Measurements from ENCODE around the gene SLC25A21.
"Not testable (repeated sequence)": the region's sequence is repeated elsewhere in the genome, so short reads cannot be mapped to it uniquely, and the experiment has no call there.

Gene SLC25A21

DNA sequence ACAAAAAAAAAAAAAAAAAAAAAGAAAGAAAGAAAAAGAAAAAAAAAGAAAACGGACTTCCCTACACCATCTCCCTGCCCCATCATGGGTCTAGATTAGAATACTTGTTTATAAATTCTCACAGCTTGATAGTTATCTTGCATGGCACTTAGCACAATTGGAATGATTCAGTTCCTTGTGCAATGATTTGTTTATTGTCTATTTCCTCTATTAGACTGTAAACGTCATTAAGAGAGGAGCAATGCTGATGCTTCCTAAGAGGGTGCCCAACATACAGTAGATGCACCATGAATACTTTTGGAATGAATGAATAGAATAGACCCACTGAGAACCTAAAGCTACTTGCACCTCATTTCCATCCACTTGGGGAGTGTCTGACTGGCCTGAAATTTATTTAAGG, 469.9 kb downstream of the SLC25A21 start:
- no peak for DNase-seq (ENCODE audit: low read depth)

DNA sequence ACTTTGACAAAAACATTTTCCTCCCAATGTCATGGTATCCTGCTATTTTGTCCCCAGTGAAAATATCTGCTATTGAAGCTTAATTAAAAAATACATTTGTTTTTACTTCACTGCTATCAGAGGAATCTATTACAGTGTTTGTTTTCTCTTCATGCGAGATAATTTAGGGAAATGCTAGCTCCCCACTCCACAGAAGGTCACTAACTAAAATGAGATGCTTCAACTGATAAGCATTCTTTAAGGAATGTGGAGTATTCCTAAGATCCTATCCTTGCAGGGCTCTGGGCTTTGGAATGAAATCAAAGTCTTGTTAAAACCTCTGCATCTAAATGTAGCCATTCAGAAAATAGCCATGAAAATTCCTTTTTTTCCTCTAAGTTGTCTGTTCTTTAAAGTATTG, 471.3 kb downstream of the SLC25A21 start:
- no peak for DNase-seq (ENCODE audit: low read depth)

DNA sequence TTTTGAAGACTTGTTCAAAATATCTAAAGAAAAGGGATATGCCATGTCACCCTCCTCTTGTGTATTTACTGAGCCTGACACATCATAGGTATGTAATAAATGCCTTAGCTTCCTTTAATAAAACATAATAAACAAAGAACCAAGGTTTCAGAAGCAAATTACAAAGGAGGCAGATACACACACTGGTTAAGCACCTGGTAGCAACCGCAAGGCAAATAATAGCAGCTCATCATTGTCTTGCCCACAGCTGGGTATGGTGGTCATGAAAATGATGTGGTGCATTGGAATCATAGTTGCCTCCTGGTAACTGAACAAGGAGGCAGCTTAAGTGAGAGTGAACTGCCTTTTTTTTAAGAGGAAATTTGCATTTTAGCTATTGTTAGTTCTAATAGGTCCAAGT, 471.8 kb downstream of the SLC25A21 start:
- no peak for DNase-seq (ENCODE audit: low read depth)

DNA sequence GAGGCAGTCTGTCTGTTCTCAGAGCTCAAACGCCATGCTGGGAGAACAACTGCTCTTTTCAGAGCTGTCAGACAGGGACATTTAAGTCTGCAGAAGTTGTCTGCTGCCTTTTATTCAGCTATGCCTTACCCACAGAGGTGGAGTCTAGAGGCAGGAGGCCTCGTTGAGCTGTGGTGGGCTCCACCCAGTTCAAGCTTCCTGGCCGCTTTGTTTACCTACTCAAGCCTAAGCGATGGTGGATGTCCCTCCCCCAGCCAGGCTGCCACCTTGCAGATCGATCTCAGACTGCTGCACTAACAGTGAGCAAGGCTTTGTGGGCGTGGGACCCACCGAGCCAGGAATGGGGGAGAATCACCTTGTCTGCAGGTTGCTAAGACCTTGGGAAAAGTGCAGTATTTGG, 473.0 kb downstream of the SLC25A21 start:
- not testable (repeated sequence) for DNase-seq (ENCODE audit: low read depth)

DNA sequence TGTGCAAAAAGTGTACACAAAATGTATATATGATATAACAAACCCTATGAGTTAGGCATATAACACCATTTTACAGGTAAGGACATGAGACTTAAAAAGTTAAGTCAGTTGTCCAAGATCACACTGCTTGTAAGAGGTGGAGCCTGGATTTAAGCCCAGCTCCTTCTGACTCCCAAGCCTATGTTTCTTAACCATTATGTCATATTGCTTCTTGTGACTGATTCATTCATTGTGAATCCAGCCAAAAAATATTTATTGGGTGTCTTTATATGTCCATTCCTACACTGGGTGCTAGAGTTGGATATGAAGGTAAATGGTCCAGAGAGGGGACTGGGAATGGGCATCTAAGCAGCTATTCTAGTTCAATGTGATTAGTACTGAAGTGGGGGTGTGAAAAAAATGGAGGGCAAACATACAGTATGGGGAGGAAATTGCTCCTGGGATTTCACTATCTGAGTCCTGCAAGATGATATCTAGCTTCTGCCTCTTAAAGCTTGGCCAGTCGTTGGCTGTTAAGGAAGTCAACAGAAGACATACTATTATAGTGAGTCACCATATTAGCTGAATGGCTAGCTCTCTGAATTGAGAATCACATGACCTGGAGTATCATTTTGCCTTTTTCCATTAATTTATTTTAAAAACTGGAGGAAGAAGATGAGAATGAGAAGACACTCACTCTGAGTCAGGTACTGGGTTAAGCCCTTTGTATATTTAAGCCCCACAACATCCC, 481.9 kb downstream of the SLC25A21 start:
- DNase-seq (ENCODE audit: low read depth), result no peak

DNA sequence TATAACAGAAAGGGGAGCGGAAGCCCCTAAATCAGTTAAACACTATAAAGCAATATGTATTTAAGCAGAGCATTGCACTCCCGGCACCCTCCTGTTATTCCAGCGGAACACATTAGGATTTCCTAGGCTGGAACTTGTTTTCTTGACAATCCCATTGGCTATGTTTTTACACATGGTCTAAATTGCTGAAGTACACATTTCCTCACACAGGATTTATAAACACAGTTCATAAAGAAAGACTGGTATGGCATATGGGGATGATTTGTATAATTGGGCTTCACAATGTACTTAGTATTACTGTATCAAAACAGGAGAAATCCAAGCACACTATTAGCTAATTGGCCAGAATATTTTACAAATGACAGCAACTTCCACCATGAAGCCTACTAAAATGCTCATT, 487.5 kb downstream of the SLC25A21 start:
- no peak for DNase-seq (ENCODE audit: low read depth)

DNA sequence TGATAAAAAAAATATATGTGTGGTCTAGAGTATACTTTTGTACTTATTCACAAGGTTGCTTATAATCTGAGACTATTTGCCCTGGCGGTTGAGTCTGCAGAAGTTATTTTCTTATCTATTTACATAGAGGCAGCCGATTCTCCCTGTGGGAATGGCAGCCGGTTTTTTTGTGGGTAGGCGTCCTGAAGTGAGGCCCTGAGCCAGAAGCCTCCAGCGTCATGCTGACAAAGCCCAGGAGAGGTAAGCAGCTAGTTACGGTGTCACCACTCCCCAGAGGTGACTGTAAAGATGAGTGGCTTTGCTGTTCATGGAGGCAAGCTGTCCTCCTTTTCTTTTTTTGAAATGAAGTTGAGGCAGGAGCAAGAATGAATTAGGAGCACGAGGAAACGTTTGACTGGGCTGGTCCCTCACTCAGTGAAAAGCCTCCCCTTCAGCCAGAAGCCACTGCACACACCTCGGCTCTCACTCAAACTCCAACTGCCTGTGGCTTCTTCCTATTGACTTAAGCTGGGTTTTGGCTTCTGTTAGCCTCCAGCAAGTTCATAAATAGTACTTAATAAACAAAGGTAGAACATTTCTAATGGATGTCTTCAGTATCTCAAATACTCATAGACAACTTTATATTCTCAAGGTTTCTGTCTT, 489.2 kb downstream of the SLC25A21 start:
- no peak for DNase-seq (ENCODE audit: low read depth)

DNA sequence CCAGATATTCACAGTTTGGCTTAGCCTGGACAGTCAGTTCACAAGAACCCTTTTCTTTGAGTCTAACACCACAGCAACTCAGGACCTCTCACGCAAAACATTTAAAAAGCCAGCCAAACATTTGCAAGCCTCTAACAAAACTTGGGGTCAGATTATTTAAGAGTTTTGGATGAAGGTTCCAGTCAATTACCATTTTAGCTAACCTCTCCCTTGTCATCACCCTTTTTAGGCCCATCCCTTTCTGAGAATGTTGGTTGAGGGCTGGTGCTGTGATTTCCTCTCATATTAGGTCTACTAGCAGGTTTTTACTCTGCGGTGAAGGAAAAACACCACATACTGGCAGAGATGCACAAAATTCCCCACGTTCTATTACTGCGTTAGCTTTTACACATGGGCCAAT, 490.1 kb downstream of the SLC25A21 start:
- no peak for DNase-seq (ENCODE audit: low read depth)

DNA sequence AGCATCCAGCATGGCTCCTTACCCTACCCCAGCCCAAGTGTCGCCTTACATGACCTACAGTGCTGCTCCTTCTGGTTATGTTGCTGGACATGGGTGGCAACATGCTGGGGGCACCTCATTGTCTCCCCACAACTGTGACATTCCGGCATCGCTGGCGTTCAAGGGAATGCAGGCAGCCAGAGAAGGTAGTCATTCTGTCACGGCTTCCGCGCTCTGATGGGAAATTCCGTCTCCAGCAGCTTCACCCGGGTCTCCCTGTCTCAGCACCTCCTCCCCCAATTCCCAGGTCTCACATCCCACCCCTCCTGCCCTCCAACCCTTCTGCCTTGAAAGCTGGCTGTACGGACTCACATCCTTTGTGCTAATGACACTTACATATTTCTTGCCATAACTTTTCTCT, 496.2 kb downstream of the SLC25A21 start:
- DNase-seq (ENCODE audit: low read depth), result no peak

DNA sequence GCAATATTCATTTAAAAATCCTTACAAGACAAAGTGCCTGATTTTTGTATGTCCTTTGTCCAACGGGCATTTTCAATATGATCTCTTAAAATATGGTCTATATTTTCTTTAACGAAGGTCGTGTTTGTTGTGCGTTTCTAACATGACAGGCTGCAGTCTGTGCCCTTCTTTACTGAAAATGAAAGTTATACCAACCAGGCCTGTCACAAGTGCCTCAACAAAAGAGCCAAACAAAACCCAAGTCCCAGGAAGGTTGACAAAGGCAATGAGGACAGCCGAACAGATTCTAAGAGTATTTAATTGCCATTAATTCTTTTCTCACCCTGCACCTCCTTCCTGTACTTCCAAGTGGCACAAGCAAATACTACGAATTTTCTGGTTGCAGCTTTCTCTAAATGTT, 496.8 kb downstream of the SLC25A21 start:
- no peak for DNase-seq (ENCODE audit: low read depth)

DNA sequence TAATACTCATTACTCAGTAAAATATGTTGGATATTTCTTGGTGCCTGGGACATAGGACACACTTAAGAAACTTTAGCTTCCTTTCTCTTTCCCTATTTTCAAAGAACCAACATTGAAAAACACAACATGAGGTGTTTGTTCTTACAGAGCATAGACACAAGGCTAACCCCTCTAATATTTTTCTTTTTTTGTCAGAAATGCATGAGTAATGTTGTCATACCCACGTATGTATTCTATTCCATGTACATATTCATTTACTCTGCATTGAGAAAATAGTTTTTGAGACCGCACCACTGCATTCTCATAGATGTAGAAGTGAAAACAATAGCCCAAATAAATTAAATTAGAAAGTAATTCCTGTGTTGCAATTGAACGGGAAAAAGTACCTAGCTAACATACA, 497.7 kb downstream of the SLC25A21 start:
- no peak for DNase-seq (ENCODE audit: low read depth)

DNA sequence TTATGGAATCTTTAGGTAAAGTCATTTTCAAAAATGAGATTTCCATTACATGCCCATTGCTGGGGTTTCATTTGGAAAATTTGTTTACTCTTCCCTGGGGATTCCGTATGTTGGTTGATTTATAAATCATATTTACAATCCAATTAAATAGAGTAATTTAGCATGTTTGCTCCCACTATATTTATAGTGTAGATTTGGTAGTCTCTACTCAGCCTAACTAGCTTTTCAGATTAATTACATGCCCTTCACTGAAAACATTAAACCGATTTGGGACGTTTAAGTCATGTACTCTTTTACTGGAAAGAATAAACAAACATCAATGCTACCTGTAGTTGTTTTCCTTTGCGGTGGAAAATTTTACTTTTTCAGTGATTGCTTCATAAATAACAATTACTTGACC, 500.3 kb downstream of the SLC25A21 start:
- no peak for DNase-seq (ENCODE audit: low read depth)

DNA sequence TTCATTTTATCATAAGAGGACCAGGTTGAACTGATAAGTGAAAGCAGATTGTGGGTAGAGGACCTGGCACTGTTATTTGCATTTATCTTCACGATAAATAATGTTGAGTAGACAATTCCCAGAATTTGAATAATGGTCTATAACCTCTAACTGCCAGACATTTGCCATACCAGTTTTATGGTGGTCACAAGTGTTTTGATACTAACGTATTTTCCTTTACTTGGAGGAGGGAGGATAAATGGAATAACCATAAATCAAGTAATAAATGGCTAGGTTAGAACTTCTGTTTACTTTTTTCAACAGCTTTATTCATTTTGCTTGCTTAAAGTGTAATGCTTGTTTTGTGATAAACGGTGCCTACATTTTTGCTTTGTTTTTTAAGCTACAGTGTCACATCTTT, 501.3 kb downstream of the SLC25A21 start:
- no peak for DNase-seq (ENCODE audit: low read depth)

DNA sequence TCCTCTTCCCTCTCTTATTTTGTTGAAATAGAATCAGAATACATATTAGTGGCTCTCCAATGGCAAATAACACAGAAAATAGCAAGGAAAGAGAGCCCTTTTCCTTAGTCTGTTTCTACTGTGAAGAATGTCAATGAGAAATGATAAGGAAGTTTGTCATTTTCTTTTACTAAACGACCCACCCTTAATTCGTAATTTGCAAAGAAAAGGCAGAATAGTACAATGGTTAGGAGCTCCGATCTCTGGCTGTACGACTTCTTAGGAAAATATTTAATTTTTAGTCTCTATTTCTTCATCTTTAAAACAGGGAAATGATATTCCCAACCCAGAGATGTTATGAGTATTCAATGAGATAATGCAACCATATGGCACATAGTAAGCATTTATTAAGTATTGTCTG, 504.7 kb downstream of the SLC25A21 start:
- DNase-seq (ENCODE audit: low read depth), result no peak

DNA sequence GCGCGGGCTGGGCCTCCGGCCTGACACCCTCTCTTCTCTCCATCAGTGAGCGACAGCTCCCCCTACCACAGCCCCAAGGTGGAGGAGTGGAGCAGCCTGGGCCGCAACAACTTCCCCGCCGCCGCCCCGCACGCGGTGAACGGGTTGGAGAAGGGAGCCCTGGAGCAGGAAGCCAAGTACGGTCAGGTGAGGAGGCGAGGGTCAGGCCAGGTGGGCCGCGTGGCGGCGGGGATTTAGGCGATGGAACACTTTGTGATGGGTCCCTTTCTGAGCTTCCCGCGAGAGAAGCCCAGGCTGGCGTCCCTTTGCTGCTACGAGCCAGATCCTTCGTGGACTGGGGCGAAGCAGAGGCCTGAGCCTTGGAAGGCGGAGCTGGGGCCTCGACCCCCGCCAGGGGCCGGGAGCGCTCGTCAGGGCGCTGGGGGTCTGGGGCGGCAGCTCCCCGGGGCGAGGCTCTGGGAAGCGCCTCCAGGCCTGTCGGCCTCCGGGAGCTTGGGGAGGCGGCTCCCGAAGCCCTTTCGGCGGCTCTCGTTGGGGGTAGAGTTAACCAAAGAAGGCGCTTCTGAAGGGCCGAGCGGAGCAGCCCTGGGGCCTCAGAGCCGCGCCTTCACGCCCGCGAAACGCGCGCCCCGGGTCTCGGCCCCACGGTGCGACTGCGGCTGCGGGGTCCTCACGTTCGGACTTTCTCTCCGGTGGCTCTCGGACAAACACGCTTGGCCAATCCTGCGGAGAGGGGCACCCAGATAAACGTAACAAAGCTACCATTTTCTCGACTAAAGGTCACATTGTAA, 505.8 kb downstream of the SLC25A21 start:
- no peak for DNase-seq (ENCODE audit: low read depth)

DNA sequence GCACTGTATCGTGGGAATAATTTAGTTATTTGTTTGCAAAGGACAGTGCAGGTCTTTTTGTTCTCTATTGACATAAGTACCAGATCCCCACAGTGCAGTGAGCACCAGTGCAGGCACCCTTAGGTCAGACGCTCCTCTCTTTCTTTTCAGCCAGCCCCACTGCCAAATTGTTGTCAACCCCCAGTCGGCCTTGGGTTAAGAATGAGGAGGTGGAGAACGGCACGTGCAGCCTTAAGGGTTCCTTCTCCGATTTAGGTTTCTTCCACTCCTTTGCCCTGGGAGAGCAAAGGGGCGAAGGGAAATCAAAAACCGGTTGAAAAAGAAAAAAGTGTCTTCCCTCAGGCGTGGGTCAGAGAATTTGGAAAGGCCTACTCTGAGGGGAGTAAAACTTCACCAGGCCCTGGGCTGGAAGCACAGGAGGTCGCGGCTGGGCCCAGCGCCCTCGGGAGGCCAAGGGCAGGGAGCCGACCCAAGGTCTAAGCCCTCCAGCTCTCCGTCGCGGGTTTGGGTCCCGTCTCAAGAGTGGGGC, 506.5 kb downstream of the SLC25A21 start:
- no peak for DNase-seq (ENCODE audit: low read depth)

DNA sequence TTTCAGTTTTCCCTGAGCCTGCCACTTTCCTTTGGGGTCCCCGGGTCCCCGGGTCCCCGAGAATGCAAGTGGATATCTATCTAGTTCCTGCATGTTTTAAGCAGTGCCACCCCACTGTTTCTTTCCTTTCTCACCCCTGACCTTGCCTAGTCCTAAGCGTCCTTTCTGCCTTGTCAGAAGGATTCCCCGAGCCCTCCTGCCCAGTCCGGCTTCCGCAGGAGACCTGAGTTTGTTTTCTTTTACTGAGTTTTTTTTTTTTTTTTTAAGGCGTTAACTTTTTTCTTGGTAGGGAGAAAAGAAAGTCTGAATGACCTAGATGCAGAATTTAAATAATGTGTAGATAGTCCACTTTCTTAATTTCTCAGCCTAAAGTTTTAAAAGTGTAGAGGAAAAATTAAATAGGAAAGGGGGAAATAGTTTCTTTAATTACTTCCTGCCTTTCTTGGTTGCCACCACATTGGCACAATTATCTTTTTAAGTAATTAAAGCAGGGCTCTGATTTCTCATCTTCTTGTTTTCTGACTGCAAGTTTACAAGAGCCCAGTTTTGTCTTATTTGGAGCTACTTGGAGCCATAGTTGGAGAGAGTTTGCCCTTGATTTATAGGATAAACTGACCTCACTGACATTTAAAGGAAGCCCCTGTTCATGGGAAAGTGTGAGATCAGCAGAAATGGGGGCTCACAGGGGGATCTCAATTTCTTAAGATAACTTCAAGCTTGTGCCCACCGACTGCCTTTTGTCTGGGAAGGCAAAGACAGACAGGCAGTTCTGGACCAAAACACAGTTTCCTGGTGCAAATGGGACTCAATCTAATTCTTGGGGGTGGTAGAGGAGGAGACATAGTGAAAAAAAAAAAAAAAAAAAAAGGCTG, 507.8 kb downstream of the SLC25A21 start:
- DNase-seq (ENCODE audit: low read depth), result no peak

DNA sequence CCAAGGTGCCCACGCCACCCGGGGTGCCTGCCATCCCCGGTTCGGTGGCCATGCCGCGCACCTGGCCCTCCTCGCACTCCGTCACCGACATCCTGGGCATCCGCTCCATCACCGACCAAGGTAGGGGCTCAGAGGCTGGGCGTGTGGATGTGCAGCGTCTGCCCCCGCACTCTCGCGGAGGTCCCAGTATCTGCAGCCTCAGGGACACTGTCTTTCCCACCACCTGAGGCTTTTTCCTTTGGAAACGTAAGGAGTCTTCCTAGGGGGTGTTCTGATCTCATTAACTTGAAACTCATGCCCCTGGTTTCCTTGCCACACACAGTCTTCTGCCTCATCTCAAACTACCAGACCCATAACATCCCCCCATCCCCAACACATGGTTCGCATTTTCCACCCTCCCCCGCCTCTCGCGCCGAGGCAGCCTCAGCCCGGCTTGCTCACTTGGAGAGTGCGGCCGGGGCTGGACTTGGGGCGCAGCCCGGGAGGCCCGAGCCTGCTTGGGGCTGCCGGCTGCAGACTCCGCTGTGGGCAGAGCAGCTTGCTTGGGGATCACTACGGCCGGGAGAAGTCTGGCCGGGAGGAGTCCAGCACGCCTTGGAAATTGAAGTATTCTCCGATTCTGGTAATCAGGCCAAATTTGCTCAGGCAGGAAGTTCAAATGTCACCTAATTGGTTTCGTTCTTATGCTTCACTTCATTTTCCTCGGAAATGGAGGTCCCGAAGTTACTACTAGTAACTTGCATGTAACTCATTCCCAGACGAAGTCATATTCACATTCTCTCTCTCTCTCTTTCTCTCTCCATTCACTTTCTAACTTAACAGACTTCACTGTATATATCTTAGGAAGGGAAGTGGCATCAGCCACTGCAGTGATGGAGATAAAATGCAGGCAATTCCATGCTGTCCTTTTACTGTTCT, 508.7 kb downstream of the SLC25A21 start:
- no peak for DNase-seq (ENCODE audit: low read depth)

DNA sequence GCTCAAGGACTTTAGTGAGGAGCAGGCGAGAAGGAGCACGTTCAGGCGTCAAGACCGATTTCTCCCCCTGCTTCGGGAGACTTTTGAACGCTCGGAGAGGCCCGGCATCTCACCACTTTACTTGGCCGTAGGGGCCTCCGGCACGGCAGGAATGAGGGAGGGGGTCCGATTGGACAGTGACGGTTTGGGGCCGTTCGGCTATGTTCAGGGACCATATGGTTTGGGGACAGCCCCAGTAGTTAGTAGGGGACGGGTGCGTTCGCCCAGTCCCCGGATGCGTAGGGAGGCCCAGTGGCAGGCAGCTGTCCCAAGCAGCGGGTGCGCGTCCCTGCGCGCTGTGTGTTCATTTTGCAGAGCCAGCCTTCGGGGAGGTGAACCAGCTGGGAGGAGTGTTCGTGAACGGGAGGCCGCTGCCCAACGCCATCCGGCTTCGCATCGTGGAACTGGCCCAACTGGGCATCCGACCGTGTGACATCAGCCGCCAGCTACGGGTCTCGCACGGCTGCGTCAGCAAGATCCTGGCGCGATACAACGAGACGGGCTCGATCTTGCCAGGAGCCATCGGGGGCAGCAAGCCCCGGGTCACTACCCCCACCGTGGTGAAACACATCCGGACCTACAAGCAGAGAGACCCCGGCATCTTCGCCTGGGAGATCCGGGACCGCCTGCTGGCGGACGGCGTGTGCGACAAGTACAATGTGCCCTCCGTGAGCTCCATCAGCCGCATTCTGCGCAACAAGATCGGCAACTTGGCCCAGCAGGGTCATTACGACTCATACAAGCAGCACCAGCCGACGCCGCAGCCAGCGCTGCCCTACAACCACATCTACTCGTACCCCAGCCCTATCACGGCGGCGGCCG, 509.6 kb downstream of the SLC25A21 start:
- no peak for DNase-seq (ENCODE audit: low read depth)

DNA sequence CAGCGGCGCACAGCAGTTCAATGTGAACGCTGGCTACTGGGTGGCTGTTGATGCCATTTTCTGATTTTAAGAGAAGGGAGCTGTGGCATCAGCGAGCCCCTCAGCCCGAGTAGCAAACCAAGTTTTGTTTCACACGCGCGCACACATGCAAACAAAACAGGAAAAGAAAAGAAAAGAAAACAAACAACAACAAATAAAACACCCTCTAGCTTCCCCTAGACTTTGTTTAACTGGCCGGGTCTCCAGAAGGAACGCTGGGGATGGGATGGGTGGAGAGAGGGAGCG, 510.2 kb downstream of the SLC25A21 start:
- DNase-seq (ENCODE audit: low read depth), result no peak

Data from stimulated activated CD8-positive, alpha-beta memory T cell treated with anti-CD3 and anti-CD28 coated beads, Interleukin-15, amount 100 ng/mL, for 1 hour (primary cell).